ENCODE data around the gene DNAAF5.
"Not testable (repeated sequence)": the region's sequence is repeated elsewhere in the genome, so short reads cannot be mapped to it uniquely, and the experiment has no call there.

Gene DNAAF5

DNA sequence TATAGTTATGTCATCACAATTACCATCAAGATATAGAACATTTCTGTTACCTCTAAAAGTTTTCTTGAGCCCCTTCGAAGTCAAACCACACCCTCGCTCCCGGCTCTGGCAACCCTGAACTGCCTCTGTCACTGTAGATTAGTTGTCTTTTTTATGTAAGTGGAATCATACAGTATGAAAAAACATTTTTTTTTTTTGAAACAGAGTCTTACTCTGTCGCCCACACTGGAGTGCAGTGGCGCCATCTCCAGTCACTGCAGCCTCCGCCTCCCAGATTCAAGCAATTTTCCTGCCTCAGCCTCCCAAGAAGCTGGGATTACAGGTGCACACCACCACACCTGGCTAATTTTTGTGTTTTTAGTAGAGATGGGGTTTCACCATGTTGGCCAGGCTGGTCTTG, 74.9 kb downstream of the DNAAF5 start:
- in situ Hi-C loops (cut with HindIII; ENCODE audit: low sequenced_read_pairs) = not testable (repeated sequence)

GRCh38 chr7:801940-802381, 75.5 kb downstream of the DNAAF5 start:
- in situ Hi-C loops (cut with HindIII; ENCODE audit: low sequenced_read_pairs) = no loop called here

GRCh38 chr7:802500-803242, 76.2 kb downstream of the DNAAF5 start:
- in situ Hi-C loops (cut with HindIII; ENCODE audit: low sequenced_read_pairs) = no loop called here

- in situ Hi-C loops (cut with HindIII; ENCODE audit: low sequenced_read_pairs) = no loop called here
Observed at GRCh38 chr7:803243-803635, 76.7 kb downstream of the DNAAF5 start.

GRCh38 chr7:803796-804195, 77.3 kb downstream of the DNAAF5 start:
- in situ Hi-C loops (cut with HindIII; ENCODE audit: low sequenced_read_pairs) = not testable (repeated sequence)

DNA sequence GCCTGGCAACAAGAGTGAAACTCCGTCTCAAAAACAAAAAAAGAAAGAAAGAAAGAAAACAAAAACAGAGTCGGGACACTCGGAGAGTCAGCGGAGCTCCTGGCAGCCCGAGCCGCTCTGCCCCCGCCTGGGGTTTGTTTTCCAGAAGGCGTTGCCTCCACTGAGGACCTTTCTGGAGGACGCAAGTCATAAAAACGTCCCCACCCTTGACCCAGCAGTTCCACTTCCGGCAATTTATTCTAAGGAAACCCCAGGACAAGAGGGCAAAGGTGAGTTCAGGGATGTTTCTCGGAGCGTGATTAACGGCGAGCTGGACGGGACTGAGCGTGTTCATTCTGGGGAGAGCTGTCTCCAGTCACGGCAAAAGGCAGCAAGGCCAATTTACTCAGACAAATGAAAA, 78.8 kb downstream of the DNAAF5 start:
- in situ Hi-C loops (cut with HindIII; ENCODE audit: low sequenced_read_pairs) = no loop called here

DNA sequence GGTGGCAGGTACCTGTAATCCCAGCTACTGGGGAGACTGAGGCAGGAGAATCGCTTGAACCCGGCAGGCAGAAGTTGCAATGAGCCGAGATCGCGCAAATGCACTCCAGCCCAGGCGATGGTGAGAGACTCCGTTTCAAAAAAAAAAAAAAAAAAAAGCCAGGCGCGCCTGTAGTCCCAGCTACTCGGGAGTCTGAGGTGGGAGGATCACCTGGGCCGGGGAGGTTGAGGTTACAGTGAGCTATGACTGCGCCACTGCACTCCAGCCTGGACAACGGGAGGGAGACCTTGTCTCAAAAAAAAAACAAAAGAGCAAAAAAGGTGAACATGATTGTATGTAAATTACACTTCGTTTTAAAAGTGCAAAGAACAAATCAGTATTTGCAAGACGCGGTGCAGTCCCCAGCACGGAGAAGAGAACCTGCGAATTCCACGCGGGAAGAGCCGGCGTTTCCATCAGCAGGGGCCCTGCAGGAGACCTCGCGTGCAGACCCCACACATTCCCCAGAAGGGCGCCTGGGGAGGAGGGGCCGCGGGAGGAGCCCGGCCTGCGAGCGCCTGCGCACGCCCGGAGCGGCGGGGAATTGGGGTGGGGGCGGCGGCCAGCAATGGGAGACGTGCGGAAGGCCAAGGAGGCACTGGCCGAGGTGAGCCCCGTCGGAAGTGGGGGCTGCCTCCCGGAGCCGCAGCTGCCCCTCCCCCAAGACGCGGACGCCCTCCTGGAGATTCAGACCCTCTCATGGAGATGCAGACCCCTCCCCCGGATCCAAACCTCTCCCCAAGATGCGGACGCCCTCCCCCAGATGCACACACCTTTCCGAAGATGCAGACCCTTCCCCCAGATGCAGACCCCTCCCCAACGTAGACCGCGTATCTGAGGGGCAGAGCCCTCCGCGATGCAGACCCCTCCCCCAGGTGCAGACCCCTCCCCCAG, 89.1 kb downstream of the DNAAF5 start:
- in situ Hi-C loops (cut with HindIII; ENCODE audit: low sequenced_read_pairs) = no loop called here

- in situ Hi-C loops (cut with HindIII; ENCODE audit: low sequenced_read_pairs) = no loop called here
Observed at GRCh38 chr7:816300-816750, 89.8 kb downstream of the DNAAF5 start.

DNA sequence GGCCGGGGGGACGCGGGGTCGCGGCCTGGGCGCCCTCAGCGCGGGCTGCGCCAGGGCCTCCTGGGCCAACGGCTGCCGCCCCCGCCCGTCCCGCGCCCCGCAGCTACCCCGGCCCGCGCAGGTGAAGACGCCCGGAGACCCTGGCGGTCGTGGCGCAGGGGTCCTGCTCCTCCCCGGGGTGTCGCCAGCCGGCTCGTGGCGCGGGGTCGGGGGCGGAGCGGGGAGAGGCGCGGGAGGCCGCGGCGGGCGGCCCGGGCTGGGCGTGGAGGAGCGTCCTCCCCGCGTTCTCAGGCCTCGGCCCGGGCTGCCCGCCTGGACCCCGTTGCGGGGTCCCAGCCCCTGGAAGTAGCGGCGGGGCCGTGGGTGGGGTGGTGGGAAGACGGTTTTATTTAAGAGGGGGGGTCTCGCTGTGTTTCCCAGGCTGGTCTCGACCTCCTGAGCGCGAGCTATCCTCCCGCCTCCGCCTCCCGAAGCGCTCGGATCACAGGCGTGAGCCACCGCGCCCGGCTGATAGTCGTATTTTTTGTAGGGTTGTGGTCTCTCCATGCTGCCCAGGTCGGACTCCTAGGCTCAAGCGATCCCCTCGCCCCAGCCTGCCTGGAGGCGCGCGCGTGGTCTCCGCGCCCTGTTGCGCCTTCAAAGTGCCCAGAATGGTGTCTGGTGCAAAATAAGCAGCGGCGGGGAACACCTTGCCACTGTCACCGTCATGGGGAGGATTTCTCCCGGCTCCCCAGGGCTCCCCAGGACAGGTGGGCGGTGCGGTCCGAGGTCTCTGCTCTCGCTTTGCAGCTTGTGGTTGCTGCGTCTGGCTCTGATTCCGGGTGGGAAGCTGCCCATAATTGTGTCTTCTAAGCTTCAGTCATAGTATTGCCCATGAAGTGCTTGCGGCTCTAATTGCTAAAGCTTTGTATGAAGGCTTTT, 90.5 kb downstream of the DNAAF5 start:
- in situ Hi-C loops (cut with HindIII; ENCODE audit: low sequenced_read_pairs) = no loop called here

GRCh38 chr7:818031-818699, 91.7 kb downstream of the DNAAF5 start:
- in situ Hi-C loops (cut with HindIII; ENCODE audit: low sequenced_read_pairs) = no loop called here

GRCh38 chr7:820341-820740, 93.8 kb downstream of the DNAAF5 start:
- in situ Hi-C loops (cut with HindIII; ENCODE audit: low sequenced_read_pairs) = no loop called here

DNA sequence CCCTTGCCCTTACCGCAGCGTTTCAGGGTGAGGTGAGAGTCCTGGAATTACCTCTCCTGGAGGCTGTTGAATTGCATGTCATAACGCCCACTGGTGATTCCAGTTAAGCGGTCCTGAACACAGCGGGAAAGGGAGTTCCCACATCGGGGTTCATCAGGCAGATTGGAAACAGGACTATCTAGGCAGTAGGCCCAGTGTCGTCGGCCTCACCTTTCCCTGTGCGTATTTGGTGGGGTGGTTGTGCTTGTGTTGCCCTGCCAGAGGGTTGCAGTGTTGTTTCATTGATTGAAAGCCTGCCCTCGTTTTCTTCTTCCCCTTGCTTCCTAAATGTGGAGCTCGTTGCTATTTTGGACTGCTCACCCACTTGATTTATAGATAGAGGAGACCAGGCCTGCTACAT, 95.2 kb downstream of the DNAAF5 start:
- in situ Hi-C loops (cut with HindIII; ENCODE audit: low sequenced_read_pairs) = no loop called here

- in situ Hi-C loops (cut with HindIII; ENCODE audit: low sequenced_read_pairs) = no loop called here
Observed at GRCh38 chr7:822692-823276, 96.3 kb downstream of the DNAAF5 start.

DNA sequence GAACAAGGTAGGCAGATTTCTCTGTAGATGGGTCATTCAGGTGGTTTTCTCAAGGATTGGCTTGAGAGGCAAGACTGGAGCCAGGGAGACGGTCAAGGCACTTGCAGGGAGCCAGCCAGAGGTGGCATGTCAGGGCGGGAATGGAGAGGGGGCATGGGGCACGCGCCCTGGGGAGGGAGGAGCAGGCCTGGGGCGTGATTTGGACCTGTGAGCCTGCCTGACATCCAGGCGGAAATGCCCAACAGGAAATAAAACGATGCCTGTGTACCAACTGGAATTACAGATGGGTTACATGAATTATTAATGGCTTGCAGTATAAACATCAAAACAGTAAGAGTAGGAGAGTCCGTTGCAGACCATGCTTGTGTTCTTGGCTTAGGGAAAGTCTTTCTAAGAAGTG, 97.2 kb downstream of the DNAAF5 start:
- in situ Hi-C loops (cut with HindIII; ENCODE audit: low sequenced_read_pairs) = no loop called here

DNA sequence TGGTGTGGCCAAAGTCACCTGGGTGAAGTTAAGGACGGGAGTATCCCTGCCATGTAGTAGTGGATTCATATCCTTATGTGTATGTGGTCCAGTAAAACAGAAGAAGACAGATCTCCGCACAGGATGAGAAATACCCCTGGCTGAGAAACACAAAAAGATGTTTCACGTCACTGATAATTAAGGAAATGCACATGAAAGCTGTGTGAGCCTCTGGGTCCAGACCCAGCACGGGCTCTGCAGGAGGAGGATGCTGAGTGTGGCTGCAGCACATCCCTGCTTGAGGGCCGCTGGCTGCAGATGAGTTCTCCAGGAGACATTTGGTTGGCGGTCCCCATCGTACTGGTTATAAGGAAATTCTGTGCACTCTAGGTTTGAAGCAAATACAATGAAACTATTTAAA, 97.6 kb downstream of the DNAAF5 start:
- in situ Hi-C loops (cut with HindIII; ENCODE audit: low sequenced_read_pairs) = no loop called here

DNA sequence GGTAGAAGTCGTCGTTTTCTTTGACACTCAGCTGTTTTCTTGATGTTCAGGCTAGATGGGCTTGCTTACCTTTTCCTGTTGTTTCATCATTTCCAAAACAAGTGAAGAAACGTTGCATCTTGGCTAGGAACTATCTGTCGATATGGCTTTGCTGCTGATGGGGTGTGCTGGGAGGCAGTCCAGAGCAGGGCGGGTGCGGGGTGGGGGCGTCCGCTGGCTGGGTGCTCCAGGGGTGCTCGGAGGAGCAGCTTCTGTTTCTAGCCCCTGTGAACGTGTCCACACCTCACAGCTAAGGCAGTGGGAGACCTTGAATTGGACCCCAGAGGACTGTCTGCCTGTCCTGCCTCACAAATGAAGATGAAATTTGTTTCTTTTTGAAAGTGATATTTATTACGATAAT, 98.2 kb downstream of the DNAAF5 start:
- in situ Hi-C loops (cut with HindIII; ENCODE audit: low sequenced_read_pairs) = no loop called here

- in situ Hi-C loops (cut with HindIII; ENCODE audit: low sequenced_read_pairs) = no loop called here
Observed at GRCh38 chr7:825386-825785, 98.9 kb downstream of the DNAAF5 start.

GRCh38 chr7:826230-826917, 99.9 kb downstream of the DNAAF5 start:
- in situ Hi-C loops (cut with HindIII; ENCODE audit: low sequenced_read_pairs) = no loop called here

GRCh38 chr7:828793-829561, 102.5 kb downstream of the DNAAF5 start:
- in situ Hi-C loops (cut with HindIII; ENCODE audit: low sequenced_read_pairs) = no loop called here

Measured in endothelial cell of hepatic sinusoid (primary cell).